SK-N-SH (cell line): ENCODE results near the gene NT5DC3. TPM values are rescaled to one million over a fixed set of nuclear protein-coding genes. Genes with fewer than 3 reads are reported as not detected.

Source experiments
- CTCF ChIA-PET: fragments of 300-600, 350-600 bp; formaldehyde crosslinking; extraction: SDS; loops from one replicate; lab custom pipeline; 2021; lab: Yijun Ruan, JAX
- POLR2A ChIA-PET: fragments of 350-600 bp; sonication (Branson Sonifier 250); formaldehyde crosslinking; extraction: SDS; loops from one replicate; lab custom pipeline; 2020; ENCODE audit warnings: antibody characterized with exemption, inconsistent platforms; lab: Yijun Ruan, JAX
- DNase-seq: peaks from one replicate; pipeline ENCODE4 v3.0.0; 2012
- H2AFZ ChIP-seq: fragments of 200-600 bp; sonication (generic); 2 replicates; pipeline ENCODE4 v1.8.1; 2016; ENCODE audit warnings: antibody characterized with exemption, mild to moderate bottlenecking, low read depth
- H3F3A ChIP-seq: fragments of 200-600 bp; sonication (generic); replicated peaks from 2 replicates; pipeline ENCODE3; 2016; ENCODE audit warnings: antibody characterized with exemption, mild to moderate bottlenecking; ENCODE audit not compliant: insufficient read depth
- H3K27ac ChIP-seq, 2 experiments: fragments of 200-500 bp in 1 of 2; fragments of 200-600 bp in 1 of 2; sonication (Bioruptor generic) in 1 of 2; sonication (generic), shearing (Covaris generic) in 1 of 2; 2 replicates each; pipeline versions ENCODE4 v1.5.1 to v1.6.1; 2014 to 2016; ENCODE audit warnings: low read depth in 2 of 2, inconsistent platforms in 1 of 2, low read length in 1 of 2, mild to moderate bottlenecking in 1 of 2, mixed read lengths in 1 of 2
- H3K27me3 ChIP-seq: fragments of 200-600 bp; sonication (generic), shearing (Covaris generic); 2 replicates; pipeline ENCODE4 v1.6.1; 2016; ENCODE audit warnings: mixed run types; ENCODE audit not compliant: insufficient read depth
- H3K36me3 ChIP-seq, 2 experiments: fragments of 200-500 bp in 1 of 2; fragments of 200-600 bp in 1 of 2; sonication (Bioruptor generic) in 1 of 2; sonication (generic) in 1 of 2; replicated peaks in 1 of 2; 2 replicates each; pipeline versions ENCODE3 to v1.5.1; 2014 to 2016; ENCODE audit warnings: low read length in 1 of 2, mild to moderate bottlenecking in 1 of 2; ENCODE audit not compliant: insufficient read depth in 2 of 2, control insufficient read depth in 1 of 2
- H3K4me1 ChIP-seq, 2 experiments: fragments of 200-500 bp in 1 of 2; fragments of 200-600 bp in 1 of 2; sonication (Bioruptor generic) in 1 of 2; sonication (generic), shearing (Covaris generic) in 1 of 2; 2 replicates each; pipeline versions ENCODE4 v1.5.1 to v1.6.1; 2014 to 2016; ENCODE audit warnings: low read depth in 1 of 2, low read length in 1 of 2, mixed run types in 1 of 2; ENCODE audit not compliant: insufficient read depth in 2 of 2, control insufficient read depth in 1 of 2
- H3K4me2 ChIP-seq: fragments of 200-600 bp; sonication (generic), shearing (Covaris generic); 2 replicates; pipeline ENCODE4 v1.6.1; 2017; ENCODE audit warnings: mixed run types
- H3K4me3 ChIP-seq, 2 experiments: fragments of 200-500 bp in 1 of 2; fragments of 200-600 bp in 1 of 2; sonication (Bioruptor generic) in 1 of 2; sonication (generic), shearing (Covaris generic) in 1 of 2; 2 replicates each; pipeline versions ENCODE4 v1.5.1 to v1.8.1; 2014 to 2016; ENCODE audit warnings: low read depth in 2 of 2, inconsistent platforms in 1 of 2, low read length in 1 of 2, mild to moderate bottlenecking in 1 of 2, mixed read lengths in 1 of 2, moderate library complexity in 1 of 2
- H3K79me2 ChIP-seq: fragments of 200-600 bp; sonication (generic); 2 replicates; pipeline ENCODE4 v1.8.1; 2017; ENCODE audit warnings: mild to moderate bottlenecking; ENCODE audit not compliant: insufficient read depth
- H3K9ac ChIP-seq: fragments of 200-600 bp; sonication (generic); 2 replicates; pipeline ENCODE4 v1.6.1; 2017; ENCODE audit warnings: mixed run types
- H3K9me2 ChIP-seq: fragments of 200-600 bp; sonication (generic); 2 replicates; pipeline ENCODE4 v1.6.1; 2017; ENCODE audit warnings: mixed run types
- H3K9me3 ChIP-seq: fragments of 200-600 bp; sonication (generic); 2 replicates; pipeline ENCODE4 v1.6.1; 2017; ENCODE audit warnings: mixed run types, mild to moderate bottlenecking, moderate library complexity
- H4K20me1 ChIP-seq: fragments of 200-600 bp; sonication (generic); 2 replicates; pipeline ENCODE4 v1.6.1; 2017; ENCODE audit warnings: mild to moderate bottlenecking, mixed run types; ENCODE audit not compliant: insufficient read depth
- EZH2phosphoT487 ChIP-seq: fragments of 200-600 bp; sonication (generic); IDR thresholded peaks from 2 replicates; pipeline ENCODE4 v1.6.1; 2017; ENCODE audit warnings: low read depth, mixed run types, mild to moderate bottlenecking, antibody characterized with exemption, moderate library complexity, borderline replicate concordance
- GABPA ChIP-seq: IDR thresholded peaks from 2 replicates; pipeline ENCODE4 v1.4.0; 2012; ENCODE audit warnings: low read depth, mild to moderate bottlenecking
- GATA2 ChIP-seq: sonication (generic); formaldehyde crosslinking; IDR thresholded peaks from 2 replicates; pipeline ENCODE4 v1.5.0; 2020; ENCODE audit warnings: mild to moderate bottlenecking, missing genetic modification reagents
- PBX3 ChIP-seq: IDR thresholded peaks from 2 replicates; pipeline ENCODE4; 2012
- TCF12 ChIP-seq: IDR thresholded peaks from 2 replicates; pipeline ENCODE4 v1.4.0; 2012
- WGBS: methylation state at CpG from one replicate; pipeline ENCODE4 v1.1.6; 2017; ENCODE audit warnings: low lambda C conversion rate; 5-methylcytosine and 5-hydroxymethylcytosine counted together
- polyA plus RNA-seq, 3 experiments: library from polyadenylated mRNA; depleted of rRNA; stranded (reverse); fragments of >200 nt; gene quantifications; 2 replicates each; pipeline ENCODE4 v1.2.3, GENCODE V29; 2012

Gene NT5DC3
- polyA plus RNA-seq, 1 of the 3 experiments (the other 2 are of a cell fraction): 11.0 TPM

DNA sequence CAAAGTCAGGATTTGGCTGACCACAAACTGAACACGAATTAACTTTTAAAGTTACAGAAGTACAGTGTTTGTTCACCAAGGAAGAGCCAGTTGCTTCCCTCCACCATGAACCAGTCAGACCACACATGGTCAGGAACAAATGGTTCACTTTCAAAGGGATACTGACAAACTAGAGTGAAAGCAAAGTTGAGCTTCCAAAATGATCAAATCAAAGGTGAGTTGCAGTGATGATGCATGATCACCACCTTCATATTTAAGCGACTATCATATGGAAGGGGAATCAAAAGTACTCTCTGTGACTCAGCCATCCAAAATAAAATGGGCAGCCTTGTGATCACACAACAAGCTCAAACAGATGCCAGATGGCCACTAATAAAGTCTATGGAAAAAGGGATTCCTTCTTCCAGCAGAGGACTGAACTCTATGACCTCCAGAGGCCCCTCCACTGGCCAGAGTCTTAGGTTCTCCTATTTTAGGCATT is 13.1 kb downstream of the NT5DC3 start:
- H3F3A ChIP-seq: peaks cover 8% of the 10 kb centered on the region
- TF ChIP-seq EZH2phosphoT487: no peak
- peak; percentile 23; the same call in 1 of the 2 replicates for TF ChIP-seq TCF12
- CTCF ChIA-PET: interaction anchor here (0.8 to 1.4 kb wide), 2 partner anchors 14 to 25 kb away, joined by 4 to 5 read pairs; no protein-coding TSS in a partner anchor
- no peak overlapping the region for H2AFZ ChIP-seq
- DNase-seq: no peak
- no peak overlapping the region for H3K4me2 ChIP-seq
- no peaks in the 10 kb centered on the region for H3K27me3 ChIP-seq
- H3K9ac ChIP-seq: no peak overlapping the region
- no peak overlapping the region for H3K27ac ChIP-seq
- 79% methylated on average over 2 of the region's 2 CpGs for WGBS
- no peaks in the 10 kb centered on the region for H3K9me2 ChIP-seq
- H3K36me3 ChIP-seq: peaks cover 0 to 11% of the 10 kb centered on the region in 2 experiments
- H3K4me3 ChIP-seq: no peak overlapping the region
- POLR2A ChIA-PET: no interaction called here
- 0 out of 2 replicates have a peak, but pooled peaks cover 8% of the 10 kb centered on the region for H3K9me3 ChIP-seq
- H4K20me1 ChIP-seq: peaks cover 8% of the 10 kb centered on the region
- H3K4me1 ChIP-seq: peaks cover 0 to 7% of the 10 kb centered on the region in 2 experiments; a peak in 2 of 4 replicates
- peaks cover 93% of the 10 kb centered on the region for H3K79me2 ChIP-seq

- no peak overlapping the region for H2AFZ ChIP-seq
- no peak for DNase-seq
- H3K4me3 ChIP-seq: no peak overlapping the region
- POLR2A ChIA-PET: no interaction called here
- H4K20me1 ChIP-seq: peaks cover 8% of the 10 kb centered on the region
- H3K27me3 ChIP-seq: no peaks in the 10 kb centered on the region
- no peaks in the 10 kb centered on the region for H3K9me3 ChIP-seq
- peaks cover 0 to 11% of the 10 kb centered on the region in 2 experiments for H3K36me3 ChIP-seq
- peaks cover 0 to 13% of the 10 kb centered on the region in 2 experiments; a peak in 2 of 4 replicates for H3K4me1 ChIP-seq
- no peaks in the 10 kb centered on the region for H3K9me2 ChIP-seq
- H3F3A ChIP-seq: peaks cover 14% of the 10 kb centered on the region
- peak; percentile 35 for TF ChIP-seq PBX3
- no peak for TF ChIP-seq GATA2 (CRISPR knock-in tag)
- H3K4me2 ChIP-seq: peak overlapping the region; percentile 39; the same call in 1 of the 2 replicates
- H3K27ac ChIP-seq: peak overlapping the region in 1 of 2 experiments; percentile 34; a peak in 2 of 4 replicates
- CTCF ChIA-PET: interaction anchor here (0.6 kb wide), 1 partner anchor 1288 kb away, joined by 3 read pairs; no protein-coding TSS in a partner anchor
- H3K9ac ChIP-seq: no peak overlapping the region
- peaks cover 91% of the 10 kb centered on the region for H3K79me2 ChIP-seq
- 63% methylated on average over 3 of the region's 3 CpGs for WGBS
Measured at GRCh38 chr12:103824845-103825244, 16.2 kb downstream of the NT5DC3 start.

DNA sequence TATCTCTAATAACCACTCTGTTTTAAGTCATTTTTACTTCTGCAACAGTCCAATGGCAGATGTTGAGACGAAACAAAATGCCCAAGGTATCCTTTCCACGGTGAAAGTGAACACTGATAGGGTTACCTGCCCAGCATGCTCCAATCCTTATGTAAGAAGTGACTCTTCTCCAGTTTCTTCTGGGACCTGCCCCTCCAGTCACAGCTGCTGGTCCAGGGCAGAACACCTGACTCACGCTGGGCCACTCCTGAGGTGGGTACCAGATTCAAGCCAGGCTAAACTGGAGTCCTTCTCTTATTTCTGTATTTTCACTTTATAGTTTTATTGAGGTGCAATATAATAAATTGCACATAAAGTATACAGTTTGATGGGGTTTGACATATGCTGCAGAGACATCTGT is 16.7 kb downstream of the NT5DC3 start:
- no peaks in the 10 kb centered on the region for H3K27me3 ChIP-seq
- CTCF ChIA-PET: no interaction called here
- 95% methylated on average over 3 of the region's 3 CpGs for WGBS
- H2AFZ ChIP-seq: no peak overlapping the region
- H3K4me2 ChIP-seq: peak overlapping the region; percentile 39; the same call in 1 of the 2 replicates
- POLR2A ChIA-PET: no interaction called here
- TF ChIP-seq GABPA: no peak
- TF ChIP-seq PBX3: no peak
- H3K9me2 ChIP-seq: no peaks in the 10 kb centered on the region
- peaks cover 14% of the 10 kb centered on the region for H3F3A ChIP-seq
- H3K27ac ChIP-seq: peak overlapping the region in 1 of 2 experiments; percentile 34; a peak in 2 of 4 replicates
- no peaks in the 10 kb centered on the region for H3K9me3 ChIP-seq
- no peak overlapping the region for H3K4me3 ChIP-seq
- no peak overlapping the region for H3K9ac ChIP-seq
- H3K4me1 ChIP-seq: peaks cover 0 to 13% of the 10 kb centered on the region in 2 experiments; a peak in 2 of 4 replicates
- peaks cover 8% of the 10 kb centered on the region for H4K20me1 ChIP-seq
- H3K36me3 ChIP-seq: peaks cover 0 to 11% of the 10 kb centered on the region in 2 experiments
- no peak for DNase-seq
- H3K79me2 ChIP-seq: peaks cover 92% of the 10 kb centered on the region
